HG03354 (cell line): ENCODE data around the gene CHCT1.
"Not testable (repeated sequence)": the region's sequence is repeated elsewhere in the genome, so short reads cannot be mapped to it uniquely, and the experiment has no call there.

Source experiments
- ATAC-seq: cut with Tn5 transposase; IDR thresholded peaks from one replicate; pipeline ENCODE4 v1.9.1; 2021; ENCODE audit warnings: mild to moderate bottlenecking; ENCODE audit not compliant: unreplicated experiment, poor library complexity, severe bottlenecking

Gene CHCT1

GRCh38 chr17:60396412-60396811 lies 25.9 kb upstream of the CHCT1 start:
- no peak for ATAC-seq

- ATAC-seq, result peak; percentile 56
Measured at GRCh38 chr17:60398227-60398959, 23.9 kb upstream of the CHCT1 start.

- no peak for ATAC-seq
Measured at GRCh38 chr17:60401819-60402218, 20.5 kb upstream of the CHCT1 start.

- ATAC-seq, result no peak
Measured at GRCh38 chr17:60403523-60403810, 18.8 kb upstream of the CHCT1 start.

- ATAC-seq, result no peak
Measured at GRCh38 chr17:60403962-60404361, 18.3 kb upstream of the CHCT1 start.

- no peak for ATAC-seq
Measured at GRCh38 chr17:60406887-60407286, 15.4 kb upstream of the CHCT1 start.

GRCh38 chr17:60410001-60410400 lies 12.3 kb upstream of the CHCT1 start:
- no peak for ATAC-seq

- ATAC-seq, result no peak
Measured at GRCh38 chr17:60412701-60413100, 9.6 kb upstream of the CHCT1 start.

GRCh38 chr17:60415146-60415545 lies 7.1 kb upstream of the CHCT1 start:
- ATAC-seq, result no peak

- ATAC-seq, result no peak
Measured at GRCh38 chr17:60416368-60416925, 5.8 kb upstream of the CHCT1 start.

- ATAC-seq, result not testable (repeated sequence)
Measured at GRCh38 chr17:60419003-60419402, 3.3 kb upstream of the CHCT1 start.

- ATAC-seq, result not testable (repeated sequence)
Measured at GRCh38 chr17:60419875-60420274, 2.4 kb upstream of the CHCT1 start.

GRCh38 chr17:60421273-60422161 lies 772 bp upstream of the CHCT1 start:
- peak; percentile 92 for ATAC-seq

- no peak for ATAC-seq
Measured at GRCh38 chr17:60423865-60424264, 1.6 kb downstream of the CHCT1 start.

- ATAC-seq, result no peak
Measured at GRCh38 chr17:60425626-60426025, 3.3 kb downstream of the CHCT1 start.

- ATAC-seq, result no peak
Measured at GRCh38 chr17:60426596-60426995, 4.3 kb downstream of the CHCT1 start.

- not testable (repeated sequence) for ATAC-seq
Measured at GRCh38 chr17:60428491-60428890, 6.2 kb downstream of the CHCT1 start.

- ATAC-seq, result not testable (repeated sequence)
Measured at GRCh38 chr17:60430561-60430960, 8.3 kb downstream of the CHCT1 start.

GRCh38 chr17:60433021-60433997 lies 11.0 kb downstream of the CHCT1 start:
- not testable (repeated sequence) for ATAC-seq
